Activated CD8-positive, alpha-beta memory T cell treated with anti-CD3 and anti-CD28 coated beads for 4 hours (primary cell): ENCODE results near the gene GSTM2.

Source experiments
- DNase-seq, 2 donors: peaks; one replicate each; pipeline ENCODE4 v3.0.0-alpha.2; 2020; ENCODE audit warnings: low read depth in 2 of 2

Gene GSTM2

DNA sequence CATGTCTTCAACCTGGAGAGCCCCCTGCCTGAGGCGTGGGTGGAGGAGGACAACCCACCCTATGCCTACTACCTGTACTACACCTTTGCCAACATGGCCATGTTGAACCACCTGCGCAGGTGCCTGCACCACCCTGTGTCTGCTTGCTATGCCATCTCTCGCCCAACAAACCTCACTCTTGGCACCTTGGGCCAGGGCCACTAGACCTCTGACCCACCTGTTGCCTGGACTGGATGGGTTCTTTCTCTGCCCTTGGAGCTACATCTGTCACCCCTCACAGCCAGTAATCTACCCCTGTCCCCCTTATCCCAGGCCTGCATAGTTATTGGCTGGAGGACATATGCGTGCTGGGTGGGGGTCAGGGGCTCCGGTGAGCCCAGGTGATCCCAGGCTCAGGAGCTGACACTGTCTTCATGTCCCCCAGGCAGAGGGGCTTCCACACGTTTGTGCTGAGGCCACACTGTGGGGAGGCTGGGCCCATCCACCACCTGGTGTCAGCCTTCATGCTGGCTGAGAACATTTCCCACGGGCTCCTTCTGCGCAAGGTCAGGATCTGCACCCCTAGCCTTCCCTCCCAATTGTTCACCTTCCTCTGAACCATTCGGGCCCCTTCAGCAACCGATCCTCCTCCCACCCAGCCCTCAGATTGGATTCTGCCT, 38.4 kb upstream of the GSTM2 start:
- no peak for DNase-seq

DNA sequence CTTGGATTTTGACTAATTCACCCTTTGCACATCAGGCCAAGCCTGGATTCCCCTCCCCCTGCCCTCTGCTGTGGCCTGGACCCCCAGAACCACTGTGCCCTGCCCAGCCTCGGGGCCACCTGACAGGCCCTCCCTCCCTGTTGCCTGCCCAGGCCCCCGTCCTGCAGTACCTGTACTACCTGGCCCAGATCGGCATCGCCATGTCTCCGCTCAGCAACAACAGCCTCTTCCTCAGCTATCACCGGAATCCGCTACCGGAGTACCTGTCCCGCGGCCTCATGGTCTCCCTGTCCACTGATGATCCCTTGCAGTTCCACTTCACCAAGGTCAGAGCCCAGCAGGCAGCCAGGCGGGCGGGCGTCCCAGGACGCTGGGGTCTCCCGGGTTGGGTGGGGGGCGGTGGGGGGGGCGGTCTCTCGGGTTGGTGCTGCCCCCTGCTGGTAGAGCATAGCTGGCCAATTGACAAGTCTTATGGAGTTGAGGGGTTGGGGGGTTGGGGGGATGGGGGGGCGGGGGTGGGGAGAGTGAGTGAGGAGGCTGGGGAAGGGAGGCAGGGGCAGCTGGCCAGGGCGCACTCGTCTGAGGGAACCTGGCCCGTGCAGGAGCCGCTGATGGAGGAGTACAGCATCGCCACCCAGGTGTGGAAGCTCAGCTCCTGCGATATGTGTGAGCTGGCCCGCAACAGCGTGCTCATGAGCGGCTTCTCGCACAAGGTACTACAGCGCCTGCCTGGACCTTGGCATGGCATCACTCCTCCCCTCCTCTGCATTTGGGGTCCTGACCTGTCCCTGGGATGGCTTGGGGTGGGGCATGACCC, 37.6 kb upstream of the GSTM2 start:
- DNase-seq, result no peak

DNA sequence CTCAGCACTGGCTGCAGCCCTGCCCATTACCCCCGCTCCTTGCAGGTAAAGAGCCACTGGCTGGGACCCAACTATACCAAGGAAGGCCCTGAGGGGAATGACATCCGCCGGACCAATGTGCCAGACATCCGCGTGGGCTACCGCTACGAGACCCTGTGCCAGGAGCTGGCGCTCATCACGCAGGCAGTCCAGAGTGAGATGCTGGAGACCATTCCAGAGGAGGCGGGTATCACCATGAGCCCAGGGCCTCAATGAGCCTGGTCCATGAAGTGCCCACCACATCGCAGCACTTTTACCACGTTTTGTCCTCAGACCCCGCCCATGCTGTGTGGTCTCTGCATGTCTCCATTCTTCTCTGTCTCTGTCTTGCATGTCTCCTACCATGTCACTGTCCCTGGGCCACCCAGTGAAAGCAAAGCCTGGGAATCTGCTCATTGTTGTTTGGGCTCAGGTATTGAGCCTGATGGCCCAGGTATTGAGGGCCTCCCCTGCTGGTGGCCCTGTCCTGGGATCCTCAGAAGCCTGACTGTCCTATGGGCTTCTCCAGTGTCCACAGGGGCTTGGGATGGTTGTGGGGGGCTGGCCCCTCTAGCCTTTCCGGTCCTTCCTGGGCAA, 36.9 kb upstream of the GSTM2 start:
- no peak for DNase-seq

DNA sequence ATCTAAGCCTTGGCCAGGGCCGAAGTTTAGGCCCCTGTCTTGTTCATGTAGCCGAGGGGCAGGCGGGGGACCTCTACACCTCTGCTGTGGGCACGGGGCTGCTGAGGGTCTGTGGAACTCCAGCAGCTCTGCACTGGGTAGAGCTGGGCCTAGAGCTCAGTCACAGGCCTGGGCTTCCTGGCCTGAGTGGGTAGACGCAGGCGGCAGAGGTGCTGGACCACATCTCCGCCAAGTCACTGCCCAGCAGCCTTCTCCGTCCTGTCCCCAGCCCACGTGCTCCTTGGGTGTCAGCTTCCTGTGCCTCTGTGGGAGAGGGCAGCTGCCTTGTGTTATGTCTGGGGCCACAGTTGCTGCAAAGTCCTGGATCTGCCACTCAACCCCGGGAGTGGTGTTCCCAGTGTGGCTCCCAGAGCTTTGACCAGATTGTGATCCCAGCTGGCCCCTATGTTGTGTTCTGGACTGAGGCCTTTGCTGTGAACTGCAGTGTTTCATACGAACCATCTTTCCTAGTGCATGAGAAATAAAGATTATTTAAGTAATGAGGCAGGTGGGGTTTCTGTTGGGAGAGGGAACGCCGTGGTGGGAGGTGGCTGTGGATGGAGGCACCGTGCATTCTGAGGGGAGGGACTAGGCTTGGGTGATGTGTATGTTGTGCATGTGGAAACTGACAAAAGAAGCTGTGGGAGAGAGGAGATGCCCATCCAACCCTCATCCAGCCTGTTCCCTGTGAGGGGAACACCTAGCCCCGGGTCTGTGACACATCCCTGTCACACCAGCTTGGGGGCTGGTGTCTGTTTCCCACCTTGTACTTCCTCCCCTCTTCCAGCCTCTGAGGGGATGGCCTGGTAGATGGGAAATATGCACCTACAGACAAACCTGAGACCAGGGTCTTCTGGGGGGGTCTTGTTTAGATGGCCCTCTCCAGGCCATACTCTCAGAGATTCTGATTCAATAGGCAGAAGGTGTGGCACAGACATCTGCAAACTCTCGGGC, 36.0 kb upstream of the GSTM2 start:
- DNase-seq, result no peak

DNA sequence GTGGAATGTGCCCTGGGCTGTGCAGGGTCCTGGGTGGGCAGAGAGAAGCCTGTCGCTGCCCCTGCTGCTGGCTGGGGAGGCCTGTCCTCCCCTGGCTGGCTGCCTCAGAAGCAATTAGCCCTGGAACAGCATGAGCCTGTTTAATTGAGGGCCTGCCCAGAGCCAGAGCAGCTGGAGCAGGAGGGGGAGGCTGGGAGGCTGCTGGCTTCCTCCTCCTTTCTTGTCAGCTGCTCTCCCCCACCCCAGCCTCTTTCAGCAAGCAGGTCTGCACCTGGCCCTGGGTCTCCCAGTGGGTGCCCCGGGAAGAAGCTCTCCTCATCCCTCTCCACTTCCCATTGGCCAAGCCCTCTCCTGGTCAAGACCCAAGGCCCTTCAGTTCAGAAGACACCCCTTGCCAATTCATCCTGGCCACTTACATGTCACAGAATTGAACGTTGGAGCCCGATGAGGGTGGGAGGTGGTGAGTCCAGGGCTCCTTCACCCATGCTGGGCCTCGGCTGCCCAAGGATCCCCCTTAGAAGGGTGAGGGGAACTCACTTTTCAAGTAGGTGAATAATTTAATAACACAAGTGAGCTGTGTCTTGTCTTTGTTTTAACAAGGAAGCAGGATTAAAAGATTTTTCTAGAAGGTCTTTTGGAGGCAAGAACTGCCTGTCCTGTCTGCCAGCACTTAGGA, 35.0 kb upstream of the GSTM2 start:
- no peak for DNase-seq

DNA sequence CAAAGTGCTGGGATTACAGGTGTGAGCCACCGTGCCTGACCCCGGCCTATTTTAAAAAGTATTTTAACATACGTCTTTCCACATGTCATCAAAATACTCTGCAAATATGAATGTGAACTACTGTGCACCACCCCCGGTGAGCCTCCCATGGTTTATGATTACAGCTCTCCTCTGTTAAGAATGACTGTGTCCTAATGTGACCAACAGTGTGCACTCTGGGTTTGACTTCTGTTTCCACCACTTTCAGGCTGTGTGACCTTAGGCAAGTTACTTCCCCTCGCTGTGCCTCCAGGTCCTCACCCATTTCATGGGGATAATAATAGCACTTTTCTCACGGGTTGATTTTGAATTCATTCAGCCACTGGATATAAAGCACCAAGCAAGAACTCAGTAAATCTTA, 33.6 kb upstream of the GSTM2 start:
- no peak for DNase-seq

DNA sequence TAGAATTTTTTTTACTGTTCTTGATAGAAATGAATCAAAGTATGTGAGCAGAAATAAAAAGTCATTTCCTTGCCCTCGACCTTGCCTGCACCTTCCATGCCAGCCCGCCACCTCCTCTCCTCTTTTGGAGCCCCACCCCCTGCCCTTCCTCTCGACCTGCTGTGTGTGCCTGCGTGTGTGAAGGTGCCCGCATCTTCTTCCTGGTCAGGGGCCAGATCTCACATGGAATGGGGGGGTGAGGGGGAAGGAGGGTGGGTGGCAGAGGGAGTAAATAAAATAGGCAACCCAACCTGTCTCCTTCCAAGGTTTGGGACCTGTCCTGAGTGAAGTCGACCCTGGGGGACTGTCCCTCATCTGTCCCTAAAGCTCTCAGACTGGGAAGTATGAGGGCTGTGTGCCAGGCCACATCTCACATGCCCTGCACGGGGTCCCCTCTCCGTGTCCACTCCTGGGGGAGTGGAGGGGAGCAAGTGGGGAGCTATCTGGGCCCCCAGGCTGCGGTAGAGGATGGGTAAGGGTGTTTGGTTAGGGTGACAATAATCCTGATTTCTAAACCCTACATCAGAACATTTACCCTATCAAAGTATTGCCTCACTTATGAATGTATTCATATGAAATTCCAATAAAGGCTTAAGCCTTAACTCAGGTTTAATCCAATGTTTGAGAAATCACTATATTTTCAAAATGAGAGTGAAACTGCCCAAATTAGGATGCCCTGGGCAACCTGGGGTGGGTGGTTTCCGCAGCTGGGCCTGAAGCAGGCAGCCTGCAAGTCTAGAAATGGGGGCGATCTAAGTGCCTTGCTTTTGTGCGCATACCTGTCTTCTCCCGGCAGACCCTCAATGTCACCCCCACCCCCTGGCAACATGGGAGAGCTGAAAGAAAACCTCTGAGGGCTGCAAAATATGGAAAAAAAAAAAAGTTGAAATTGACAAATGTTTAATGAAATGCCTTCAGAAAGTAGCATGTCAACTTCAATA, 32.8 kb upstream of the GSTM2 start:
- no peak for DNase-seq

DNA sequence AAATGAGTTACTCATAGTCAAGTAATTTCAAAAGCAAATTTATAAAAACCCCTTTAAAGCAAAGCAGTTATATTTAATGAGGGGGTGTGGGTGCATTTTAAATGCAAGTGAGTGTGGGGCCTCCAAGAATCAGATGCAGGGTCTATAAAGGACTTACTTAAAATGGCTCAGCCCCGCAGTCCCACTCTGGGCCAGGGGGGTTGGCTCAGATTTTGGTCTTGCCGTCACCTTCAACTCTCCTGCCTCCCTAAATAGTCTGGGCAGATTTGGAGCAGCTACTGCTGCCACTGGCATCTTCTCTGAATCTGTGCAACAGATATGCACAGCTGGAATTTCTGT, 32.0 kb upstream of the GSTM2 start:
- no peak for DNase-seq

DNA sequence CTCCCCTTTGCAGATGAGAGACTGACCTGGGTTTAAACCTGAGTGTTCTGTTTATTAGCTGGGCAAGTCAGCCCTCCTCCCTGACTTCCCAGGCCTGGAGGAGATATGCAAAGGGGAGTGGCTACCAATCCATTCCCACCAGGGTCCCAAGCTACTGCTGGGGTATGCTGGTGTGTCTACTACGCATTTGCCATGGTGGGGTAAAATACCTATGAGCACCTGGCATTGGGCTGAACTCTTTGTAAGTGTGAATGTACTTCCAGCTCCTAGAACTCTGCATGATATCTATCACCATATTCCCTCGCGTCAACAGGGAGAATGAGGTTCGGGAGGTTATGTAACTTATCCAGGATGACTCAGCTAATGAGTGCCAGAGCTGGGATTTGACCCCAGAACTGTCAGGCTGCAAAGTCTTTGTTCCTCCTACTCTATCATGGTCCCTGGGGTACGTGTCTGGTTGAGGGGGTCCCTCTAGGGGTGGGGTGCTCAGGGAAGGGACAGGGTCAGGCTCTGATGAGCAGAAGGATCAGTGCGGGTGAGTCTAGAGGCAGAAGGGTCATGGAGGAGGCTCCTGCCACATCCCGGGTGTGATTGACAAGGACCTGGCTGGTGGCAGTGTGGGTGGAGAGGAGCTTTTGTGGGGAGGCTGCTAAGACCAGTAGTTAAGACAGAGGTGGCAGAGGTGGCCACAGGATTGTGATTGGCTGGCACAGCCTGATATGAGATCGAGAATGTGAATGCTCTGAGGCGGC, 31.5 kb upstream of the GSTM2 start:
- no peak for DNase-seq

DNA sequence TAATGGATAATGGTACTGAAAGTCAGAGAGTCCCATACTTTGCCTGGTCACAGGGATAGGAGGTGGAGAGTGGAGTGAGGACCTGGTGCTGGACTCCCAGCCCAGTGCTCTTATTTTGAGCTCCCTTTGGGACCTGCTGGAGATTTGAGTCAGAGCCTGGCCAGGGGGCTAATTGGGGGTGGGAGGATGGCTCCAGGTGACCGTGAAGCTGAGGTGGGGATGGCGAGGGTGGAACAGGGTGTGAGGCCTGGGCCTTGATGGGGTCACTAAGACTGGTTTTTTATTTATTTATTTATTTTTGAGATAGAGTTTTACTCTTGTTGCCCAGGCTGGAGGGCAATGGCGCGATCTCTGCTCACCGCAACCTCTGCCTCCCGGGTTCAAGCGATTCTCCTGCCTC, 30.4 kb upstream of the GSTM2 start:
- DNase-seq, result no peak

DNA sequence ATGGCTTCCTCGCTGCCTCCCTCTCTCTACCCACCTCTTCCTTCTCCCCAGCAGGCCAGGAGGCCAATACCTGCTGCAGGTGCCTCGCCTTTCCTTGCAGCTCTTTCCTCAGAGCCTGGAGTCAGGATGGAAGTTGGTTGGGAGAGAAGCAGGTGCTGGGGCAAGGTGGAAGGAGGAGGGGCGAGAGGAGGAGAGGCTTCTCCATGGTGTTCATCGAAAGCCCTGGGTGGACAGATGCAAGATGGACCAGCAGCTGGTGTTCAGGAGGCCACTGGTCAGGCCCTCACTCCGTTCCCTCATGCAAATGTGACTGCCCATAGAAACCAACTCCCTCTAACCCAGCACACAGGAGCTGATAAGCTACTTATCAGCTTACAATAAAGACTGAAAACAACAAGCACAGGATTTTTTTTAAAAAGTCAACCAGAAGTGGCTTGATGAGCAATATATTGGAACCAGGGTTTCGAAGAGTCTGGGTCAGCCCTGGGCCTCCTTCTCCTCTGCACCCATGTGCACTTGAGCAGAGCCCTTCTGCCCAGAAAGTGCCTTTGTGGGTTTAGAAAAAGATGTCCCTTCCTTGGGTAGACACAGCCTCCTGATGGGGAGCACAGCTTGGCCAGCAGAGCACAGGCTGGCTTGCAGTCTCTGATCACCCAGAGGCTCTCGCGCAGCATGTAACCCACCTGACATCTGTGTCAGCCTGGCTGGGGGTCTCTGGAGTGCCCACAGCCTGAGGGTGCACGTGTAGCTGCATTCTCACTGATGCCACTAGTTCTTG, 28.6 kb upstream of the GSTM2 start:
- no peak for DNase-seq

DNA sequence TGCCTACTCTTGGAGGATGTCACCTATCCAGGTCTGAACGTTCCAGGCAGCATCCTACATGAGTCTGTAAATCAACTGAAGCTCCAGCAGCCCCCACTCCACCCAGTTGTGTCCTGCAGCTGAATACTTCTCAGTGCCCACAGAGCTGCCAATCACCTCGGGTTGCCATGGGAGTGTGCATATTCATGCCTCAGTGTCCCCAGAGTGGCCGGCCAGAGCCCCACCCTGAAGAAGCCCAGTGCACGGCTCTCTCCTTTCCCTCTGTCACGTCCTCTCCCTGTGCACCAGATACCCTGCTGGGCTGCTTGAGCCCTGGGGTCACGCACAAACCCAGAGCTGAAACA, 28.0 kb upstream of the GSTM2 start:
- DNase-seq, result no peak

DNA sequence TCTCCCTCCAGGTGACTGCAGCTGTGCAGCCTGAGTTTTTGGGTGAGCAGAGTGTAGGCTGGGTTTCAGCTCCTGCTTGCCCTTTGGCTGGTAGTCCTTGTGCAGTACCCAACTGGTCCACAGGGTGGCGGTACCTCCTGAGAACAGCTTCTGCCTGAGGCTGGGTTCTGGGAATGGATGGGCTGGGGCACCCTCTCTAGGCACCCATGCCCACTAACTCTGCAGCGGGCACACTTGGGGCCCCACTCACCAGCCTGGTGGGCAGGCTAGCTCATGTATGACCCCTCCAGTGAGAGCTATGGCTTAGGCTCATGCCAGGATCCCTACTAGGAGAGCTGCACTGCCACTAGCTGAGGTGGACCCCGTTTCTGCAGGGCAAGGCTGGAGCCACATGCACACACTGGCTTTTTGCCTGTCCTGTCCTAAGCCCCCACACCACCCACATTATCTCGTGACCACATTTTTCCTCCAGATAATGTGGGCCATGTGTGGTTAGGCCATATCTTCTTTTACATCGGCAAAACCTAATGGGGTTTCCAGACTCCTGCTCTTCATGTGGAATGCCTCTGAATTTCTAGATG, 27.5 kb upstream of the GSTM2 start:
- DNase-seq, result peak; percentile 75 to 85

DNA sequence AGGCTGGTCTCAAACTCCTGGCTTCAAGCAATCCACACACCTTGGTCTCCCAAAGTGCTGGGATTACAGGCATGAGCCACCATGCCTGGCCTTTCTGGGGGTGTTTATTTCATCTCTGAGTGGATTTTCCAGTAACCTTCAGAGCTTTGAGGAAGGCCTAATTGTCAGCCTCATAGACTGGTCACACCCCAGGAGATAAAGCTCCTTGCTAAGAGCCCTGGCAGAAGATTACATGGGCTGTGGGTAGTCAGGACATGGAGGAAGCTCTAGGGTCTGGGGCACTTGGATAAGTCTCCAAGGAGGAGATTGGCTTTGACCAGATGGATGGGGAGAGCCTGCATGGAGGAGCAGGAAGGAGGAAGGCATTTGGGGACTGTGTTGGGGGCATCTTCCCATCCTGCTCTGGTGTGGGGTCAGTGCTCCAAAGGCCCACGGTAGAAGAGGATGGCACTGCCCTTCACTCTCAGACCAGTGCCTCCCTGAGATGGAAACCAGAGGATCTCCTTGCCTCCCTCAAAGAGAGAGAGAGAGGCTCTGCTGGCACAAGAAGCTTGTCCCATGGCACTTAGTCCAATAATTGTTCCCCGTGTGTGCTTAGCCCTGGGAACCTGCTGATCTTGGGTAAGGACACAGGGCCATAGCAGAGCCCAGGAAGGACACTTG, 26.6 kb upstream of the GSTM2 start:
- no peak for DNase-seq

DNA sequence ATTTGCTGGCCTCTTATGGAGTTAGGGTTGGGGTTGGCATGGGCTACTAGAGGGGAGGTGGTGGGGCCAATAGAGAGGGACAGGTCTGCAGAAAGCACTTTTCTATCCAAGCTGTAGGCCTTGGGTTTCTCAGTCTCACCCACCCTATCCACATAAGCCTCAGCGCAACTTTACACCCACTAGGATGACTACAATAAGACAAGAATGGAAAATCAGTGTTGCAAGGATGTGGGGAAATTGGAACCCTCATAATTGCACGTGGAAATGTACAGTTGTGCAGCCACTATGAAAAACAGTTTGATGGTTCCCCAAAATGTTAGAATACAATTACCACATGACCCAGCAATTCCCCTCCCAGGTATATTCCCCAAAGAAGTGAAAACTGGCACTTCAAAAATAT, 26.0 kb upstream of the GSTM2 start:
- DNase-seq, result no peak

DNA sequence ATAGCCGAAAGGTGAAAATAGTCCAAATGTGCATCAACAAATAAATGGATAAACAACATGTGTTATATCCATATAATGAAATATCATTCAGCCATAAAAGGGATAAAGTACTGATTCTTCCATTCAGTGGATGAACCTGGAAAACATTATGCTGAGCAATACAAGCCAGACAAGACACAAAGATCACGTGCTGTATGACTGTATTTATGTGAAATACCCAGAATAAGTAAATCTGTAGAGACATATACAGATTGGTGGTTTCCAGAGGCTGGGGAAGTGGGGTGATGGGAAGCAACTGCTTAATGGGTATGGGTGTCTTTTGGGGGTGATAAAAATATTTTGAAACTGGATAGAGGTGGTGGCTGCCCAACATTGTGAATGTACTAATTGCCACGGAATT, 25.2 kb upstream of the GSTM2 start:
- DNase-seq, result no peak

DNA sequence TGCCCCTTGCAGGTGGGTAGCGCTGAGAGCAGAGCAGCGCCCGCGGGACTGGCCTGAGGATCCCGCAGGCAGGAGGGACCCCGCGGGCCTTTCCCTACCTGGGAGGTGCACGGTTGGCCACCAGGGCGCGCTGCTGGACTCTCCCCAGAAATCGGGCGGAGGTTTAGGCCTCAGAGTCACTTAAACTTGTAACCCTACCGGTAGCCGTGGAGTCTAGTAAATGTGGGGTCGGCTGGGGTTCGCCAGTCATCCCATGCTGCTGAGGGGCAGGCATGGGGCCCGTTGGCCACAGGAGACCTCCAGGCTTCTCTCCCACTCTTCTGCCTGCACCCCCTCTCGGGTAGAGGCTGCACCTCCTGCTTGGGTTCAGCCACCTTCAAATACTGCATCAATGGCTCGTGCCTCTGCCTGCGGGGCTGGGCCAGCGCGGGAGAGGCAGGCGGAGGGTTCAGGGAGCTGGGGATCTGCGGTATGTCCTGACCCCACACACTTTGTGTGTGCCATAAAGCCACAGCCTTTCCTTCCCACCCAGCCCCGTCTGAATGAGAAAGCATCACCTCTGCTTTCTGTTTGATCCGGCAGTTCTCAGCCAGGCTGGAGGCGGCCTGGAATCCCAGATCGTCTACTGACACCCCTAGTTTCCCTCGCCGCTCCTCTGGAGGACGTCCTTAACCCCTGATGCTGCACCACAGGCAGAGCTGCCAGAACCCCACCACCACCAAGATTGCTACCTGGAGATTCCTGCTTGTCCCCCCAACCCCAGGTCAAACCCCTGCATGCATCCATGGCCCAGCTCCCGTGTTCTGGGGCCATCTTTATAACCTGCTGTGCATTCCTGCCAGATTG, 24.2 kb upstream of the GSTM2 start:
- DNase-seq, result peak; percentile 67 to 71
